Erythroblast (primary cell): ENCODE data around the gene GRAMD4.

ENCODE experiments used
- DNase-seq, 2 experiments: peaks; one replicate each; lab custom pipeline; 2025; lab: John Stamatoyannopoulos, UW
- GATA1 ChIP-seq: IDR thresholded peaks from 2 replicates; pipeline ENCODE4 v1.6.1; 2011; ENCODE audit warnings: low read depth, mild to moderate bottlenecking, control low read depth, low read length, moderate library complexity
- POLR2A ChIP-seq: IDR thresholded peaks from 2 replicates; pipeline ENCODE4 v1.6.1; 2011; ENCODE audit warnings: mild to moderate bottlenecking, low read length

The GRAMD4 gene

GRCh38 chr22:46652847-46653331 is 32.7 kb downstream of the GRAMD4 start:
- no peak for DNase-seq
- TF ChIP-seq GATA1 (no peak), POLR2A (no peak)

- TF ChIP-seq POLR2A (no peak), GATA1 (no peak)
- no peak for DNase-seq
These were observed 33.4 kb downstream of the GRAMD4 start for GRCh38 chr22:46653596-46653995.

GRCh38 chr22:46654426-46654825 is 34.2 kb downstream of the GRAMD4 start:
- TF ChIP-seq GATA1 (no peak), POLR2A (no peak)
- no peak for DNase-seq

- DNase-seq: no peak
- TF ChIP-seq GATA1 (no peak), POLR2A (no peak)
These were observed 34.9 kb downstream of the GRAMD4 start for GRCh38 chr22:46654927-46655595.

GRCh38 chr22:46655861-46656608 is 35.8 kb downstream of the GRAMD4 start:
- no peak for DNase-seq
- no peak for TF ChIP-seq GATA1
- no peak for TF ChIP-seq POLR2A

GRCh38 chr22:46656856-46657654 is 36.9 kb downstream of the GRAMD4 start:
- DNase-seq: no peak
- no peak for TF ChIP-seq GATA1
- no peak for TF ChIP-seq POLR2A

- TF ChIP-seq POLR2A (no peak), GATA1 (no peak)
- no peak for DNase-seq
These were observed 37.4 kb downstream of the GRAMD4 start for GRCh38 chr22:46657655-46657953.

- no peak for DNase-seq
- no peak for TF ChIP-seq POLR2A
- TF ChIP-seq GATA1: no peak
These were observed 38.1 kb downstream of the GRAMD4 start for GRCh38 chr22:46657996-46658947.

GRCh38 chr22:46659059-46659790 is 39.0 kb downstream of the GRAMD4 start:
- TF ChIP-seq POLR2A (no peak), GATA1 (no peak)
- no peak for DNase-seq

GRCh38 chr22:46659791-46660186 is 39.6 kb downstream of the GRAMD4 start:
- TF ChIP-seq GATA1: no peak
- no peak for TF ChIP-seq POLR2A
- DNase-seq: no peak

- TF ChIP-seq POLR2A: no peak
These were observed 40.5 kb downstream of the GRAMD4 start for GRCh38 chr22:46660604-46661201.

GRCh38 chr22:46661221-46661851 is 41.1 kb downstream of the GRAMD4 start:
- TF ChIP-seq GATA1: no peak
- TF ChIP-seq POLR2A: no peak
- DNase-seq: peak in 1 of 2 experiments; percentile 16

More at GRCh38 chr22:46660604-46661201, 40.5 kb downstream of the GRAMD4 start:
- peak; percentile 25 to 64 for DNase-seq
